Measurements from ENCODE around the gene SERPINB4.

GRCh38 chr18:63681449-63682340 is 37.6 kb upstream of the SERPINB4 start:
- TF ChIP-seq POLR2AphosphoS5 (IDR thresholded peaks at IDR 0.05; ENCODE audit: low read depth), result no peak
- no peak for TF ChIP-seq CTCF (conservative IDR thresholded peaks at IDR 0.05; ENCODE audit: low read depth in 2 of 2)
- no peak for TF ChIP-seq EZH2phosphoT487 (IDR thresholded peaks at IDR 0.05; ENCODE audit: unreplicated experiment)
- TF ChIP-seq ETS1 (IDR thresholded peaks at IDR 0.05), result no peak
- no peak for TF ChIP-seq EZH2 (IDR thresholded peaks at IDR 0.05; ENCODE audit: low read depth, unreplicated experiment)
- TF ChIP-seq CREB1 (CRISPR knock-in tag; IDR thresholded peaks at IDR 0.05; ENCODE audit: low read depth), result no peak
- no peak for TF ChIP-seq REST (IDR thresholded peaks at IDR 0.05; ENCODE audit: unreplicated experiment)
- TF ChIP-seq JUNB (IDR thresholded peaks at IDR 0.05; ENCODE audit: unreplicated experiment), result no peak

All from GM23338 (cell line).